GM13976 (cell line): ENCODE measurements around the gene MGAT5.

Experiments
- DNase-seq: peaks from one replicate; pipeline ENCODE4 v3.0.0; 2012; ENCODE audit warnings: low spot score
- in situ Hi-C: fragments of 300-500 bp; cut with MboI; formaldehyde crosslinking; loops from one replicate; pipeline ENCODE4 v1.12.0; 2022; ENCODE audit warnings: low sequenced_read_pairs, mixed read lengths, inconsistent platforms; ENCODE audit not compliant: unreplicated experiment
- TF ChIP-seq, protein P1 (sequence below): IDR thresholded peaks from 2 replicates; pipeline ENCODE4 v1.5.1; 2012; ENCODE audit warnings: borderline replicate concordance, mild to moderate bottlenecking; ENCODE audit not compliant: insufficient read depth; ENCODE audit errors: extremely low read depth, missing control alignments, control extremely low read depth

The MGAT5 gene

DNA sequence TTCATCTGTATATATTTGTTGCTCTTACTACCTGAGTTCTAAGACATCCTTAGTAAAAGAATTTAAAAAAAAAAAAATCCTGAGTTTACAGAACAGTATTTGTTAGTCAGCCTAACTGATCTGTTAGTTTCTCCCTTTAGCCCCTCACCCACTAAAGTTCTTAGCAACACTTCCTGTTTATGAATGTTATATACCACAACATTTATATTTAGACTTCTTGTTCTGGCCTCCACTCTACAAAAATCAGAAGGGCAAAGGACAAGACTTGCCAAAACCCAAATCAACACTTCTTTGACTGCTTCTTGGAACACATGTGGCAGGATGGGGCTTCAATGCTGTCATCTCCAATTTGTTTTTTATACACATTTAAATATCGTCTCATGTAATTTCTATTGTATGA lies 71.1 kb downstream of the MGAT5 start:
- in situ Hi-C loops = no loop called here
- TF ChIP-seq, protein P1, sequence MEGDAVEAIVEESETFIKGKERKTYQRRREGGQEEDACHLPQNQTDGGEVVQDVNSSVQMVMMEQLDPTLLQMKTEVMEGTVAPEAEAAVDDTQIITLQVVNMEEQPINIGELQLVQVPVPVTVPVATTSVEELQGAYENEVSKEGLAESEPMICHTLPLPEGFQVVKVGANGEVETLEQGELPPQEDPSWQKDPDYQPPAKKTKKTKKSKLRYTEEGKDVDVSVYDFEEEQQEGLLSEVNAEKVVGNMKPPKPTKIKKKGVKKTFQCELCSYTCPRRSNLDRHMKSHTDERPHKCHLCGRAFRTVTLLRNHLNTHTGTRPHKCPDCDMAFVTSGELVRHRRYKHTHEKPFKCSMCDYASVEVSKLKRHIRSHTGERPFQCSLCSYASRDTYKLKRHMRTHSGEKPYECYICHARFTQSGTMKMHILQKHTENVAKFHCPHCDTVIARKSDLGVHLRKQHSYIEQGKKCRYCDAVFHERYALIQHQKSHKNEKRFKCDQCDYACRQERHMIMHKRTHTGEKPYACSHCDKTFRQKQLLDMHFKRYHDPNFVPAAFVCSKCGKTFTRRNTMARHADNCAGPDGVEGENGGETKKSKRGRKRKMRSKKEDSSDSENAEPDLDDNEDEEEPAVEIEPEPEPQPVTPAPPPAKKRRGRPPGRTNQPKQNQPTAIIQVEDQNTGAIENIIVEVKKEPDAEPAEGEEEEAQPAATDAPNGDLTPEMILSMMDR = no peak
- DNase-seq = no peak

DNA sequence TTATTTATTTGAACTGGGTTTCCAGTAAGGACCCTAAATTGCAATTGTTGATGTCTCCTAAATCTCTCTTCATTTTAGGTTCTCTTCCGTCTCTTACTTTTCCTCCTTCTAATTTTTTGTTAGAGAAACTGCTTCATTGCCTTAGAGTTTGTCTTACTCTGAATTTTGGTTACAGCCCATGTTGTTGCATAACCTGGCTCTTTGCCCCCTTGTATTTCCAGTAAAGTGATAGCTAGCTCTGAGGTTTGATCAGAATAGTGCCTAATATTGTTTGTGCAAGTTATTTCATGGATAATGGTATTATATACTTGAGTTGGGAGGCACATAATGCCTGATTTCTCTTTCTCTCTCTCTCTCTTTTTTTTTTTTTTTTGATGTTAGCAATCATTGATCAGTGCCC lies 71.8 kb downstream of the MGAT5 start:
- no peak for DNase-seq
- TF ChIP-seq, protein P1 = no peak
- in situ Hi-C loops = no loop called here

DNA sequence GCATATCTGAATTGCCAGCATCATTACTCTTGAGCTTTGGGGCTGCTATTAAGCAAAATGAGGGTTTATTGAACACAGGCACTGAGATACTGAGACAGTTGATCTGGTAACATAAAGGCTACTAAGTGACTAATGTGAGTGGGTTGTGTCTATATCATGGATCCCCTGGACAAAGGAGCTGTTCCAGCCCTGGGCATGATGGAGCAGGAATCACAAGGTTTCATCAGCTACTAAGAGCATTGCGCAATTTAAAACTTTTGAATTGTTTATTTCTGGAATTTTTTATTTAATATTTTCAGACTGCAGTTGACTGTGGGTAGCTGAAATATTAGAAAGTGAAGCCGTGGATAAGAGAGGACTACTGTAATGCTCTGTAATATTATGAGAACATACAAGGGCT lies 73.5 kb downstream of the MGAT5 start:
- no peak for DNase-seq
- TF ChIP-seq, protein P1 = no peak
- in situ Hi-C loops = no loop called here

DNA sequence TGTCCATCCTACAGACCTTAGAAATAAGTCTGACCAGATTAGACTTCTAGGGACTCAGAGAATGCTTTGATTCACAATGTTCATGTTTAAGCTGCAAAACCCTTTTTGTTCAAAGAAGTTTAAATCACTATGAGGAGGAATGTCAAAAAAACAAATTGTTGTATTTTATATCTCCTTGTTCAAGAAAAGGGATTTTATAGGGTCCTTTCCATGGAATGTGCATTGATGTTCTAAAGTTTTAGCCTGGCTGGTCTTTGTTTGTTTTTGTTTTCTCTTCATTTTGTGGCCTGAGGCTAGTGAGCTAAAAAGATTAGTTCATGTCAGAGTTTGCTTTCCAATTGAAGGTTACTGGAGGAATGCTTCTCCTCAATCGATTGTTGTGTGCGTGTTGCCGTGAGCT lies 77.2 kb downstream of the MGAT5 start:
- TF ChIP-seq, protein P1 = no peak
- in situ Hi-C loops = no loop called here
- DNase-seq = no peak

DNA sequence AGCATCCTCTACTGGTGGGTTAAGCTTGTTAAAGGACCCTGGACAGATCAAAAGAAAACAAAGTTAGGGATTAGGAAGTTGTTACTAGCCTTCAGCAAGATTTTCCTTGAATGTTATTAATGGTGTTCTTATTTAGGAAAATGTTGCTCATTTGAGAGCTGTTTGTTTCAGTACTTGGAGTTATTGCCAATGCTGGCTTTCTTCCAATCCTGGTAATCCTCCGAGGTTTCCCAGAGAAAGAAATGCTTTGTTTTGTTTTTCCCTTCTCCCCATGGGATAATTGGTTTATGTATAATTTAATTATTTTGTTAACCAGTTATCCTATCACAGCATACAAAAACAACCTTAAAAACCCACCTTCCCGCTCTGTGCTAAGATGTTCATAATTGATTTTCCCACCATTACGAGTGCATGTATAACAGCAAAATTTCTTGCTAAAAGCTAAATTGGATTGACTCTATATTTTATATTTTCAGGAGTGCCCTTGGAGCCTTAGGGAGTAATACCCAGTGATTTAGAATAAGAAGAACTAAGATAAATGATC lies 79.8 kb downstream of the MGAT5 start:
- TF ChIP-seq, protein P1 = no peak
- in situ Hi-C loops = no loop called here
- no peak for DNase-seq

DNA sequence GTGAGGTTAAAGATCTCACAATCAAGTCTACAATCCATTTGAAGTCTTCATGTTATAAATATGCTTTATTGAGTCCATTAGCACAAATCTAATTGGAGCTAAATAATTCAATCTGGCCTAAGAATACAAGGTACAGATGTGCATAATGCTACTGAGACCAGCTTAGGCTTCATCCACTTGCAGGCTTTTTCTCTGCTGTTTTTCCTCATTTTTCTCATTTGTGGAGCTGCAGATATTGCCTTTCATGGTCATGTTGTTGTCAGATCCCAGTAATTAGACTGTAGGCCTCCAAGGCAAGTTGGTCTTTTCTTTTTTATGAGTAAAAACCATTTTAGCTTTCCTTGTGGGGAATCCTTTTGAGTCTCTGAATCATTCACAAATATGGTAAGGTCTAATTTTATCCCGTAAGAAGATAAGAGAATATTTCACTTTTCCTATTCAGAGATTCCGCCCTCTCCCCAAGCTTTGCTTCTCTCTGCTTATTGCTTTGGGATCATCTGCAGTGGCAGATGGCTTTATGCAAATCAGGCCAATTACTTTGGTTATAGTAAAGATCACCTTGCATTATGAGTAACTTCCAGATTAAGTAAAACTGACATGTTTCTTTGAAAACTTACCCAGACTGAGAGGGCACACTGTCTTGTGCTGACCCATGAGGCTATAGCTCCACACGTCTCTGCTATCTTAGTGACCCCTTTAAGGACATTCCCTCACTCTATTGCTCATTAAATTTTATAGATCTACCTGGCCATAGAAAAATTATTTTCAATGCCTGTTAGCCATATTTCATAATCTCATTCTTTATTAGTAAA lies 80.9 kb downstream of the MGAT5 start:
- in situ Hi-C loops = no loop called here
- no peak for DNase-seq
- TF ChIP-seq, protein P1 = no peak
